ENCODE measurements around the gene COMMD7.
"Not testable (repeated sequence)": the region's sequence is repeated elsewhere in the genome, so short reads cannot be mapped to it uniquely, and the experiment has no call there.

Gene COMMD7

DNA sequence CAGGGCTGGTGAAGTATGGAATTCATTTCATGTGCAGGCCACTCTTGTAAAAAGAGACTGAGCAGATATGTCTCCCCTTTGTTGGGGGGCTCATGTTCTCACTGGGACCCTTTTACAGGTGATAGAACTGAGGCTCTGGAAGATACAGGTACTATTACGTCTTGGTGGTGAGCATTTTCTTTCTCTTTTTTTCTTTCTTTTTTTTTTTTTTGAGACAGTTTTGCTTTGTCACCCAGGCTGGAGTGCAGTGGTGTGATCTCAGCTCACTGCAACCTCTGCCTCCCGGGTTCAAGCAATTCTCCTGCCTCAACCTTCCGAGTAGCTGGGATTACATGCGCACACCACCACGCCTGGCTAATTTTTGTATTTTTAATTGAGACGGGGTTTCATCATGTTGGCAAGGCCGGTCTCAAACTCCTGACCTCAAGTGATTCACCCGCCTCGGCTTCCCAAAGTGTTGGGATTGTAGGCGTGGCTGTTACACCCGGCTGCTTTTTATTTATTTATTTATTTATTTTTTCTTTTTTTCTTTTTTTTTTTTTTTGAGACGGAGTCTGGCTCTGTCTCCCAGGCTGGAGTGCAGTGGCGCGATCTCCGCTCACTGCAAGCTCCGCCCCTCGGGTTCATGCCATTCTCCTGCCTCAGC is 22.1 kb upstream of the COMMD7 start:
- DNase-seq, result not testable (repeated sequence)

DNA sequence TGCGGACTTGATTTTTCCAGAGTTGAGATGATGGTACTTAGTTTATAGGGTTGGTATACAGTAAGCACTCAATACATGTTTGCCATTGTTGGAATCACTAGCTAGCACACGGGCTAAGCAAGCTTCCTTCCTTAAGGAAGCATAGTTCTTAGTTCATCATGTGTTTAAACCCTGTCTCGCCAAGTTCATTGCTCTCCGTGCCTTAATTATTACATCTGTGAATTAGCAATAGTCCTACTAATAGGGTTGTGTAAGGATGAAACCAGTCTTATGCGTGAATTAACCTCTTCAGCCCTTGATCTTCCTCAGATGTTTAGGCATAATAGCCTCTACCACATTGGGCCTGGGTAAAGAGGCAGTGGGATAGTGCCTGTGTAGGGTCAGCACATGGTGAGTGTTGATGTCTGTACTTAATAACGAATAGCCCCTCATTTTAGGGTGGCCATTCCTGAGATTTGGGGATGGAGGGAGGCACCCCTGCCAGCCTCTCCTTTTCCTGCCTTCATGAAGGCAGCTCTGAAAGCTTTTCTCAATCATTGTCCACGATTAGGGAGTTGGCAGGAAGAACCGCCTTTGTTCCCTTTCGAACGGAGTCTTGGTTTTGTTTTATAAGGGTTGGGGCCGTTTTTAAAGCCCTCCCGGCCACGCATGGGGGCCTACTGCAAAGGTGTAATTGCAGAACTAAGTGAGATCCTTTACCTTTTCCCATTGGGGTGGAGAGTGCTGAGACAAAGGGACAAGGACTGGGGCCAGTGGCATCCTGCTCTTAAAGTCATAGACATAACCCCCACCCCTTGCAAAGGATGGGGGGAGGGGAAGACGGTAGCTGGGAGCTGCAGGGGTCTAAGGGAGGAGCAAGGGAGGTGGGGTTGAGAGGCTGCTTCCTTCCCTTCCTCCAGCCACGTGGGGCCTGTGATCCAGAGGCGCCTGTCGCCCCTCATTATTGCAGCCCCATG is 21.0 kb upstream of the COMMD7 start:
- DNase-seq, result peak; percentile 51

DNA sequence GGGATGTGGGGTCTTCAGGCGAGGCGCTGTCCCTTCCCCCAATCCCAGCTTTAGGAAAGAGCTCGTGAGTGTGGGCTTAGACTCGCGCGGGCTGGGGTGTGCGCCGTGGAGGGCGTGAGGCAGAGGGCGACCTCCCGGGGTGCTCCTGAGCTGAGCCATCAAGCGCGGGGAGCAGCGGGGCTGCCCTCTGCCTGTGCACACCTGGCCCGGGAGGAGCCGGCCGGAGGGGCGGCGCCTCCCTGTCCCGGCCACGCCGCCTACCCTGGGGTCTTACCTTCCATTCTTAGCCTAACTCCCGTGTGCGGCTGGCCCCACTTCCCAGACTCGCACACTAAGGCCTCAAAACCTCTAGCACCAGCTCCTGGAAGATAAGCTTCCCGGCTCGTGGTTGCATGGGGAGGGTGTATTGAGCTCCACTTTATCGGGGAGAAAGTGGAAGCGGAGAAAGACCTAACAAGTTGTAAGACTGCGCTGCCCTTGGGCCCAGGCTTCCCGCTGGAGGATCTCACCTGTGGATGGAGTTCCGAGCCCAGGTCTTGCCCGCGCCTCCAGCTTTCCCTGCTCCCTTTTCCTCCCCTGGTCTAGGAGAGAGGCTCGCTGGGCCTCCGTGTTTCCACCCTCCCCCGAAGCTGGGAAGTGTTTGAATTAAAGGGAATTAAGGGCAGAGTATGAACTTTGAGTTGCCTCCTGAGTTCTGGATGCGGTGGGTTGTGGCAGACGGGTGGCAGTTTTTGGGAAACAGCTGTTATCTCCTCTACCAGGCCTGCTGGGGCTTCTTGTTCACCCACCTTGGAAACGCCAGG is 20.1 kb upstream of the COMMD7 start:
- peak; percentile 76 for DNase-seq

DNA sequence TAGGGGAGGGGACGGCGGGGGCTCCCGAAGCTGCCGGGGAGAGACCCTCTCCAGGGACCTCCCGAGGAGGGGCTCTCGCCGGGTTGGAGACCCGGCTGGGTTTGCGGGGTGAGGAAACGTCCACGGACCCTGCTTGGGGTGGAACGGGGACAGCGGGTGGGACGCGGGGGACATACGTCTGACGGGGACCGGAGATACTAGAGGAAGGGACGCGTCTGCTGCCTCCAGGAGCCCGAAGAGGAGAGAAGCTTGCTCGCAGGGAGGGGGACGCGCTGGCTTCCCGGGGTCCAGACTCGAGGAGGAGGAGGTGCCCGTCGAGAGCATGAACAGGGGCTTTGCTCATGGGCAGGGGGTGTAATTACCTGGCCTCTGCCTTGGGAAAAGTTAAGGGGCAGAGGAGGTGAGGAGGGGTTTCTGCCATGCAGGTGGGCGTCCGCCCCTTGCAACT is 19.5 kb upstream of the COMMD7 start:
- DNase-seq, result peak; percentile 61

DNA sequence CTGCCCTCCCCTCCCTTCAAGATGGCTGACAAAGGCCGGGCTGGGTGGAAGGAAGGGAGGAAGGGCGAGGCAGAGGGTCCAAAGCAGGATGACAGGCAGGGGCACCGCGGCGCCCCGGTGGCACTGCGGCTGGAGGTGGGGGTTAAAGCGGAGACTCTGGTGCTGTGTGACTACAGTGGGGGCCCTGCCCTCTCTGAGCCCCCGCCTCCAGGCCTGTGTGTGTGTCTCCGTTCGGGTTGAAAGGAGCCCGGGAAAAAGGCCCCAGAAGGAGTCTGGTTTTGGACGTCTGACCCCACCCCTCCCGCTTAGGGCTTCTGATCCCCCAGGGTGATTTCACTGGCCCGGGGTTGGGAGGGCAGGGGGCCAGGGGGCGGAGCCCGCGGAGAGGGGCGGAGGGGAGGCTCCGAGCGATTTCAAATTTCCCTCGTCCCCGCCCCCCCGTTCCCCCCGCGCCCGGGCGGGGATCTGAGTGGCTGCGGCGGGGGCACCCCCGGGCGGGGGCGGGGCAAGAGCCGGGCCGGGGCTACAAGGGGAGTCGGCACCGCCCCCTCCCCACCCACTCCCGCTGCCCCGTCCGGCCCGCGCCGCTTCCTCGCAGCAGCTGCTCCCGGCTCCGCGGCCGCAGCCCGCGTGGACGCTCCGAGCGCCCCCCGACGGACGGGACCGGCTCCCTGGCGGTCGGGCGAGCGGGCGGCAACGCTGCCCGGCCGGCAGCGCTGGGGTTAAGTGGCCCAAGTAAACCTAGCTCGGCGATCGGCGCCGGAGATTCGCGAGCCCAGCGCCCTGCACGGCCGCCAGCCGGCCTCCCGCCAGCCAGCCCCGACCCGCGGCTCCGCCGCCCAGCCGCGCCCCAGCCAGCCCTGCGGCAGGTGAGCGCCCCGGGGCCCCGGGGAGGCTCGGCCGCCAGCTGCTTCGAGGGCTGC is 18.8 kb upstream of the COMMD7 start, which contains the start of gene DNMT3B:
TSS of gene DNMT3B (plus strand) at position 555 of the 923 bp plus-strand sequence. CDS start 17,939 bp downstream, outside the sequence.
- peak; percentile 88 for DNase-seq

DNA sequence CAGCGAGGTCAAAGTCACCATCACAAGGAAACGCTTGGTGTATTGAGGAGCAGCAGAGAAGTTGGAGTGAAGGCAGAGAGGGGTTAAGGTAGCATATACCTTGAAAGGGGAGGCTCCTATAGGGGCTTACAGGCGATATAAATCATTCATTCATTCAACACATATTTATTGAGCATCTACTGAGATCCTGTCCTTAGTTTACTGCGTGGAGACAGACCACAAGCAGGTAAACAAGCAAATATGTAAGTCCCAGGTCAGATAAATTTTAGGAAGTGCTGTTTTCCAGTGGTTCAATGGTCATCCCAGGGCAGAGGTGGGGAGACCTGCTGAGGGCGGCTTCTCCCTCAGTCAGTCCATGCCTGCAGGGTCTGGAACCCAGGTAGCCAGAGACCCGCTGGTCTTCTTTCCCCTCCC is 18.2 kb upstream of the COMMD7 start:
- DNase-seq, result no peak

DNA sequence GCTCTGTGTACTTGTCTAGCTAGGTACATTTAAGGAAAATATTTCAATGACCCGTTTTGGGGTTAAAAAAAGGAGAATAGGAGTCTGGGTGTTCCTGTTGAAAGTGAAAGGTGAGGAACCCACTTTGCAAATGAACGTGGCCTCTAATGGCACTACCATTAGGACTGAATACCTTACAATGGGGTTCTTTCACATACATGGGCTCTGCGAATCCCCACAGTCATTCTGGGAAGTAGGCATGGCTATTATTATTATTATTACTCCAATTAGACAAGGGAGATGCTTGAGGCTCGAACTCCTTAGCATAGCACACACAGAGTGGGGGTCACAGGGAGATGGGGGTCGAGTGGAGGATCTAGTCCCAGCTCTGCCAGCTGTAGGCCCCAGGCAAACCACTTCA is 12.9 kb upstream of the COMMD7 start:
- no peak for DNase-seq

DNA sequence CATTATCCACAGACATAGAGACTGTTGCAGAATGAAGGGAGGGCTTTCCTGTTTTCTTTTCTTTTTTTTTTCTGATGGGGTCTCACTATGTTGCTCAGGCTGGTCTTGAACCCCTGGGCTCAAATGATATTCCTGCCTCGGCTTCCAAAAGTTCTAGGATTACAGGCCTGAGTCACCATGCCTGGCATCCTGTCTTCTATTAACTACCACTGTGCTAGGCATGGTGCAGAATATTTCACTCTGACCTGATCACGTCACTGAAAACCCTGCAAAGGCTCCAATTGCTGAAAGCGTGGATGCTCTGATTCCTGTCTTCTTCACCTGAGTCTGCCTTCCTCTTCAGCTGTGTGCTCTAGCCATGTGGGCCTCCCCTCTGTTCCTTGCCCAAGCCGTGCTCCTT is 10.5 kb upstream of the COMMD7 start:
- DNase-seq, result peak; percentile 1

DNA sequence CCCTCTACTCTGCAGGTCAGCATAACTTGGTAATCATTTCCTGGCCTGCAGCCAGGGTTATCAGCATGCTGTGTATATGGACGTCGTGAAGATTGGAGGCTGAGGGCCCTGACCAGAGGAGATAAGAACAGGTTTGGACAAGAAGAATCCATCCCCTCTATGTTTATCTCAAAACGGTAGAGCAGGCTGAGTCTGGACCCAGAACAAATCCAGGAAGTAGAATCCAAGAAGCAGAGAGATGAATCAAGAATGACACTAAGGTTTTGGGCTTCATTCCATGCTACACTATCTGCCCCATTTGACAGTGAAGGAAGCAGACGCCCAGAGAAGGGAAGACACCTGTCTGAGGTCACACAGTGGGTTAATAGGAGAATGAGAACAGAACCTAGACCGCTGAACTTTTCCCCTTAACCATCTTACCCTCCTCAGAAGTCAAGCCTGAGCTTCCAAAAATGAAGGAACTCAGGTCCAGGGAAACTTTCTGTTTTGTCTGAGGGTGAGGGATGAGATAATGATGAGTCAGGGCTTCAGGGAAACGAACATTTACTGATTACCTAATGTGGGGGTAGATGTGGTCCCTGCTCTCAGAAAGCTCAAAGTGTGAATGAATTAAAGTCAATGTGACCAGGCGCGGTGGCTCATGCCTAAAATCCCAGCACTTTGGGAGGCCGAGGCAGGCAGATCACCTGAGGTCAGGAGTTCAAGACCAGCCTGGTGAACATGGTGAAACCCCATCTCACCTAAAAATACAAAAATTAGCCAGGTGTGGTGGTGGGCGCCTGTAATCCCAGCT is 9.4 kb upstream of the COMMD7 start:
- peak; percentile 95 for DNase-seq

DNA sequence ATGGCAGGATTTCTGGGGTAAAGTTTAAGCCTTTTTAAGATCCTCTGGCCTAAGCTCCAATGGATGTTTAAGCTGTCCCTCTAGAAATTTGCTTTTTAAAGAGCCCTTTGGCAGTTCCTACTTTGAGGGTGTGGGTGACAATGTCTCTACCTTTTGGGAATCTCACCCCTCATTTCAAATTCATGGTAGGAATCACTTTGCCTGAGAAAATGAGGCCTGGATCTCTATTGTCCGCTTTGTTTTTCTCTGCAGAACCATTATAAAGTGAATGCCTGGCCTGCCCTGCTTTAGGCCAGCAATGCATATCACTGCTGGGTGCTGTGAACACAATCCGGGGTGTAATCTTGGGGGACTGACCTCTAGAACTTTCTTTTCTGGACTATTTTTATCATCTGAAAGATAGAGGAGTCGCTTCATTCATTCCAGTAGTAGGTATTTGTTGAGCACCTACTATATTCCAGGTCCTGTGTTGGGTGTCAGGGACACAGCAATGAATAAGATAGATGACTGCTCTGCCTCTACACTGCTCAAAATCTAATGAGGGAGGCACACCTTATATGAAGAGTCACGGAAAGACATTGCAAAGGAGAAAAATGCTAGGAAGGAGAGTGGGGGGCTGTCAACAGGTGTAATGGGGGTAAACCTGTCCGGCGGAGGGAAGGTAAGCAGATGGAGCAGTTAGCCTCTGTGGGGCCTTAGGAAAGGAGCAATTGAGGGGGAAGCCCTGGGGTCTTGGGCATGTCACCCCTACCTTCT is 8.6 kb upstream of the COMMD7 start:
- DNase-seq, result no peak

DNA sequence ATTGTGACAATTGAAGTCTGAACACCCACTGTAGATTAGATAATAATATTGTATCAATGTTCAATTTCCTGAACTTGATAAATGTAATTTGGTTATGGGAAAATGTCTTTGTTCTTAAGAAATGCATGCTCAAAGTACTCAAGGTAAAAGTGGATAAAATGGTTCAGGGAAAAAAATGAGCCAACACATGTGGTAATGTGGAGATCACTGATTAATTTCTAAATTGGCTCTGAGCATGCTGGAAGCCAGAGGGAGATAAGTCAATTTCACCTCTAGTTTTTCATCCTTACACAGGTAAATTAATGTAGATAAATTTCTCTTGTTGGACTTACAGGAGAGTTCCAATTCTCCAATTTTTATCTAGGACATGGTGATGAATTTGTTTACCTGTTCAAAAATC is 8.0 kb upstream of the COMMD7 start:
- peak; percentile 58 for DNase-seq

DNA sequence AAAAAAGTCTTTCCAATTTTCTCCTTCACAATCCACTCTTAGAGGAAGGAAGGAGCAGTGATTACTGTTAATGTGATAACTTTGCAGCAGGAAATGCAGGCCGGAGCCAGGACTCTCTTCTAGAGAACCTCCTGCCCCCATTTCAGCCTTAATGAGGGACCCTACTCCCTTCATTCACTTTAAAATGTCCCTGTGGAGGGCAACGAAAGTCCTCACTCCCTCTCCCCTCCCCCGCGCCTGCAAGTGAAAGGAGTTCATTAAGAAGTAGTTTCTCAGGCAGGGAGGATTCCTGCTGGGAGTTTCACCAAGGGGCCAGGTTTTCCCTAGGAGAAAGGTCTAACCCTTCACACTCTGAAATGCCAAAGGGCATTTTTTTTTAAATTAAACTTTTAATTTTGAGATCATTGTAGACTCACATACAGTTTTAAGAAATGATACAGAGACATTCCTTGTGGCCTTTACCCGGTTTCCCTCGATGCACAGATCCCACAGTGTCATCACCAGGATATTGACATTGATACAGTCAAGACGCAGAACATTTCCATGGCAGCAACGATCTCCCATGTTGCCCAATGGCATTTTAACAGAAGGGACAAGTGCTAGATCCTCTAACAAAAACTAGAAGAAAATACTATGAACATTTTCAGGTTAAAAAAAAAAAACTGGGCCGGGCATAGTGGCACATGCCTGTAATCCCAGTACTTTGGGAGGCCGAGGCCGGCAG is 6.8 kb upstream of the COMMD7 start:
- peak; percentile 5 for DNase-seq

DNA sequence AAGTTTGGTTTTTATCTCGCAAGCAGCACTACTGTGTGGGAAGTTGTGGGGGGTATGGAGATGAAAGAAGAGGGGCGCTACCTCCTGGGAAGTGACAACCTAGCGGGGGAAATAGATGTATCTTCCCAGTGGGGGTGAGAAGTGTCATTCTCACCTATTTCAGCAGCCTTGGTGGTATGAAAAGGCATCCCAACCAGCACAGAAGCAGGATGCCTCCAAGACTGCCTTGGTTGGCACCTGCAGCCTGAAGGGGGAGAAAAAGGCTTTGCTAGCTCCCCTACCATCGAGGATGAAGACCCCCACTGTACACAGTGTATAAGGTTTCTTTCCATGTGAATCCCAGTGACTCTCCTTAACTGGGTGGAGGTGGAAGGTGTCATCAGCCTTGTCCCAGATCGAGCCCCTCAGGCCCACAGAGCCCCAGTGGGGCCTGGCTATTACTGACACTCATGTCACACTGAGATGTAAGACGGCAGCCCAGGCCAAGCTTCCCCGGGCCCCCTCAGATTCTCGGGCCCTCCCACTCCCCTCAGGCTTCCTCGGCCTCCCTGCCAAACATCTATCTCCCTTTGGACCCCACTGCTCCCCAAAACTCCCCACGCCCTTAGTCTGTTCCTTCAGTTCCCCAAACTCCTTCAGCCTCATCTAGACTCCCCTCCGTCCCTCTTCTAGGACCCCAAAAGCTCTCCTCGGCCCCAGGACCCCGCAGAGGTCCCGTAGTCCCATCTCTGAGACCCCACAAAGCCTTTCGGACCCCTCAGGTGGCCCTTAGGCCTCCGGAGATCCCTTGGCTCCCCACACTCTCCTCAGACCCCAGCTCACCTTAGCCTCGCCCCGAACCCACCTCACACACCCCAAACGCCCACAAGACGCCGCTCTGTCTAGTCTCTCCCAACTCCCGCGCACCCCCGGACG is 688 bp downstream of the COMMD7 start:
- DNase-seq, result peak; percentile 35

DNA sequence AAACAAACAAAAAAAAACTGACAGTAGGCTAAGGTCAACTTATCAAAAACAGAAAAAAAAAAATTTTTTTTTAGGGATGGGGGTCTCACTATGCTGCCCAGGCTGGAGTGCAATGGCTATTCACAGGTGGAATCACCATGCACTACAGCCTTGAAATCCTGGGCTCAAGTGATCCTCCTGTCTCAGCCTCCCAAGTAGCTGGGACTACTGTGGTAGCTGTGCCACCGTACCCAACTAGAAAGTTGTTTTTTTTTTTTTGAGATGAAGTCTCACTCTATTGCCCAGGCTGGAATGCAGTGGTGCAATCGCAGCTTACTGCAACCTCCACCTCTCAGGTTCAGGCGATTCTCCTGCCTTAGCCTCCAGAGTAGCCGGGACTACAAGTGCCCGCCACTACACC is 2.1 kb downstream of the COMMD7 start:
- no peak for DNase-seq

DNA sequence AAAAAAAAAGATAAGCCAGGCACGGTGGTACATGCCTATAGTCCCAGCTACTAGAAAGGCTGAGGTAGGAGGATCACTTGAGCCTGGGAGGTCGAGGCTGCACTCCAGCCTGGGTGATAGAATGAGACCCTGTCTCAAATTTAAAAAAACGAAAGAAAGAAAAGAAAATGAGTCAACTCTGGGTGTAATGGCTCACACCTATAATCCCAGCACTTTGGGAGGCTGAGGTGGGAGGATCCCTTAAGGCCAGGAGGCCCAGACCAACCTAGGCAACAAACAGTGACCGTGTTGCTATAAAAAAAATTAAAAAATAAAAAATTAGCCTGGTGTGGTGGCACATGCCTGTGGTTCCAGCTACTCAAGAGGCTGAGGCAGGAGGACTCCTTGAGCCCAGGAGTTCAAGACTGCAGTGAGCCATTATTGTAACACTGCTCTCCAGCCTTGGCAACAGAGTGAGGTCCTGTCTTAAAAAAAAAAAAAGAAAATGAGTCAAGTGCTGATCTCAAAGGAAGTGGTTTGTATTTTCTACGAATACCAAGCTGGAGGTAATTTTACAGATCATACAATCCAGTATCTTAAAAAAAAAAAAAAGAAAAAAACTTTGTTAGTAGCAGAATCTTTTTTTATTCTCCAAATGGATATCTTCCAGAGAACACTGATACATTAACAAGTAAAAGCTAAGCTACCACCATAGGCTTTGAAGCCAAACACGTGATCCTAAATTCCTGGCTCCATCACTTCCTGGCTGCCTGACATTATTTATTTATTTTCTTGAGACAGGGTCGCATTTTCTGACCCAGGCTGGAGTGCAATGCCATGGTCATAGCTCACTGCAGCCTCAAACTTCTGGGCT is 5.7 kb downstream of the COMMD7 start:
- peak; percentile 28 for DNase-seq

DNA sequence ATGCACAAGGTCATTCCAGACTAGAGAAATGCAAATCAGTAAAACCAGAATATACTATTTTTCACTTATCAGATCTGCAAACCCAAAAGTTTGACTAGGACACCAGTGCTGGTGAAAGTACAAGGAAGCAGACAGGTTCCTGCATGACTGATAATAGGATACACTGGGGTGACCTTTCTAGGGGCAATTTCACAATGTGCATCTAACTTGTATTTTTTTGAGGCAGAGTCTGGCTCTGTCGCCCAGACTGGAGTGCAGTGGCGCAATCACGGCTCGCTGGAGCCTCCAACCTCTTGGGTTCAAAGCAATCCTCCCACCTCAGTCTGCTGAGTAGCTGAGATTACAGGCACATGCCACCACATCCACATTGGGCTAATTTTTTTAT is 11.4 kb downstream of the COMMD7 start:
- peak; percentile 40 for DNase-seq

DNA sequence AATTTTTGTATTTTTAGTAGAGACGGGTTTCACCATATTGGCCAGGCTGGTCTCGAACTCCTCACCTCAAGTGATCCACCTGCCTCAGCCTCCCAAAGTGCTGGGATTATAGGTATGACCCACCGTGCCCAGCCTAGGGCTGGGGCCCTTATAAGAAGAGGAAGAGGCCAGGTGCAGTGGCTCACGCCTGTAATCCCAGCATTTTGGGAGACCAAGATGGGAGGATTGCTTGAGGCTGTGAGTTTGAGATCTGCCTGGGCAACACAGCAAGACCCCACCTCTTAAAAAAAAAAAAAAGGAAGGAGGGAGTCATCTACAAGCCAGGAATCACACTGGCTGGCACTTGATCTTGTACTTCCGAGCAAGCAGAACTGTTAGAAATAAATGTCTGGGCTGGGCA is 13.9 kb downstream of the COMMD7 start:
- not testable (repeated sequence) for DNase-seq

DNA sequence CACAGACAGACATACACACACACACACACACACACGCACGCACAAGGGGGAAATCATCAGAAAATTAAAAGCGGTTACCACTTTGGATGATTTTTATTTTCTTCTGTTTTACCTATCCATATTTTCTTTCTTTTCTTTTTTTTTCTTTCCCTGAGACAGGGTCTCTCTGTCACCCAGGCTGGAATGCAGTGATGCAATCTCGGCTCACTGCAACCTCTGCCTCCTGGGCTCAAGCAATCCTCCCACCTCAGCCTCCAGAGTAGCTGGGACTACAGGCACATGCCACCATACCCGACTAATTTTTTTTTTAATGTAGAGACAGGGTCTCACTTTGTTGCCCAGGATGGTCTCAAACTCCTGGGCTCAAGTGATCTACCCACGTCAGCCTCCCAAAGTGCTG is 14.8 kb downstream of the COMMD7 start:
- DNase-seq, result not testable (repeated sequence)
